HT-29 (cell line): Measurements from ENCODE around the gene COL6A5. TPM values are rescaled to one million over a fixed set of nuclear protein-coding genes. Genes with fewer than 3 reads are reported as not detected.
"Not testable (repeated sequence)": the region's sequence is repeated elsewhere in the genome, so short reads cannot be mapped to it uniquely, and the experiment has no call there.

Experiments
- DNase-seq: peaks from one replicate; pipeline ENCODE4 v3.0.0-alpha.2; 2015; ENCODE audit warnings: low spot score
- total RNA-seq: library from RNA; depleted of rRNA; stranded (reverse); fragments of >200 nt; shearing (Covaris generic); gene quantifications from 2 replicates; pipeline ENCODE4 v1.2.3, GENCODE V29; 2014

The COL6A5 gene
- total RNA-seq, 1 experiment from 2014 or later, result not detected

- DNase-seq, result peak; percentile 12
Observed at GRCh38 chr3:130386604-130387263, 41.3 kb downstream of the COL6A5 start.

GRCh38 chr3:130389743-130390478, 44.4 kb downstream of the COL6A5 start:
- no peak for DNase-seq

GRCh38 chr3:130392266-130392665, 46.8 kb downstream of the COL6A5 start:
- no peak for DNase-seq

GRCh38 chr3:130393594-130393993, 48.1 kb downstream of the COL6A5 start:
- no peak for DNase-seq

GRCh38 chr3:130395331-130395730, 49.9 kb downstream of the COL6A5 start:
- DNase-seq, result no peak

GRCh38 chr3:130395916-130396315, 50.4 kb downstream of the COL6A5 start:
- no peak for DNase-seq

GRCh38 chr3:130404401-130404800, 58.9 kb downstream of the COL6A5 start:
- no peak for DNase-seq

GRCh38 chr3:130405956-130406355, 60.5 kb downstream of the COL6A5 start:
- no peak for DNase-seq

GRCh38 chr3:130408253-130408652, 62.8 kb downstream of the COL6A5 start:
- peak; percentile 9 for DNase-seq

- DNase-seq, result no peak
Observed at GRCh38 chr3:130411320-130411719, 65.8 kb downstream of the COL6A5 start.

- no peak for DNase-seq
Observed at GRCh38 chr3:130412991-130413560, 67.6 kb downstream of the COL6A5 start.

- DNase-seq, result no peak
Observed at GRCh38 chr3:130414457-130414856, 69.0 kb downstream of the COL6A5 start.

GRCh38 chr3:130420466-130420865, 75.0 kb downstream of the COL6A5 start:
- DNase-seq, result no peak

- no peak for DNase-seq
Observed at GRCh38 chr3:130423064-130423463, 77.6 kb downstream of the COL6A5 start.

GRCh38 chr3:130424837-130425236, 79.4 kb downstream of the COL6A5 start:
- DNase-seq, result no peak

GRCh38 chr3:130425484-130425883, 80.0 kb downstream of the COL6A5 start:
- no peak for DNase-seq

GRCh38 chr3:130426206-130426605, 80.7 kb downstream of the COL6A5 start:
- no peak for DNase-seq

- no peak for DNase-seq
Observed at GRCh38 chr3:130428871-130429712, 83.6 kb downstream of the COL6A5 start.

- DNase-seq, result no peak
Observed at GRCh38 chr3:130429713-130430023, 84.2 kb downstream of the COL6A5 start.

GRCh38 chr3:130430266-130430665, 84.8 kb downstream of the COL6A5 start:
- DNase-seq, result no peak

- DNase-seq, result not testable (repeated sequence)
Observed at GRCh38 chr3:130432086-130432485, 86.6 kb downstream of the COL6A5 start.

- no peak for DNase-seq
Observed at GRCh38 chr3:130433306-130433705, 87.8 kb downstream of the COL6A5 start.
